Mucosa of descending colon (tissue), 3 donors: ENCODE data around the gene ZNF254. TPM values are rescaled to one million over a fixed set of nuclear protein-coding genes. Genes with fewer than 3 reads are reported as not detected.

ENCODE experiments used
- ATAC-seq: fragments of 200-7000 bp; cut with Tn5 transposase; one replicate; pipeline ENCODE4 v1.9.1; 2020; ENCODE audit warnings: mild to moderate bottlenecking, moderate library complexity
- DNase-seq, 3 donors: peaks; one replicate each; pipeline ENCODE4 v3.0.0-alpha.2; 2020
- H3K36me3 ChIP-seq: fragments of 200-600 bp; one replicate; pipeline ENCODE4 v1.8.0; 2021; ENCODE audit warnings: low read depth, mild to moderate bottlenecking
- H3K4me1 ChIP-seq: fragments of 200-600 bp; one replicate; pipeline ENCODE4 v1.8.0; 2021; ENCODE audit warnings: low read depth, mild to moderate bottlenecking
- H3K4me3 ChIP-seq: fragments of 200-600 bp; one replicate; pipeline ENCODE4 v1.8.0; 2021; ENCODE audit warnings: mild to moderate bottlenecking
- H3K9me3 ChIP-seq: fragments of 200-600 bp; one replicate; pipeline ENCODE4 v1.8.0; 2021; ENCODE audit warnings: mild to moderate bottlenecking
- CTCF ChIP-seq: fragments of 200-600 bp; IDR thresholded peaks from one replicate; pipeline ENCODE4 v1.8.0; 2022; ENCODE audit warnings: antibody characterized with exemption, mild to moderate bottlenecking
- intact Hi-C, 2 donors: fragments of 100-400 bp; cut with DNase I in 1 of 2; cut with micrococcal nuclease in 1 of 2; formaldehyde crosslinking; loops; one replicate each; pipeline versions ENCODE4 v1.11.0 to v1.11.1; 2022; cut with DNase I, micrococcal nuclease
- total RNA-seq, 3 donors: library from RNA; stranded (reverse); fragmentation: NEBNext Ultra II Directional in 2 of 3; extraction: Animal tissue kit (Norgen Biotek cat#: 25700) in 2 of 3; gene quantifications; one replicate each; pipeline versions ENCODE4 v1.2.1 to v1.2.4, GENCODE V29; 2021 to 2023
- donor health status: DM: no; HTN: no; CAD: no; lungs with moderate emphysema.
- donor health status: DM: no; HTN: no; CAD: no.
- donor health status: DM: no; HTN: yes; CAD: no.

Gene ZNF254
- total RNA-seq, 3 donors from 2014 or later = 13.7 to 22.4 (median 17.3) TPM

GRCh38 chr19:24057144-24057543 lies 29.8 kb upstream of the ZNF254 start:
- no peaks in the 10 kb centered on the region for H3K36me3 ChIP-seq

GRCh38 chr19:24059563-24060295 lies 27.3 kb upstream of the ZNF254 start:
- ATAC-seq (no peak), DNase-seq (no peak)
- Histone ChIP-seq H3K4me3 (no peak overlapping the region), H3K36me3 (no peaks in the 10 kb centered on the region), H3K4me1 (no peaks in the 10 kb centered on the region), H3K9me3 (no peaks in the 10 kb centered on the region)
- TF ChIP-seq CTCF = no peak
- intact Hi-C loops = no loop called here

More at GRCh38 chr19:24057144-24057543, 29.8 kb upstream of the ZNF254 start:
- intact Hi-C loops = no loop called here
- no peaks in the 10 kb centered on the region for H3K4me1 ChIP-seq
- ATAC-seq (no peak), DNase-seq (no peak)
- H3K4me3 ChIP-seq = no peak overlapping the region
- no peaks in the 10 kb centered on the region for H3K9me3 ChIP-seq
- no peak for TF ChIP-seq CTCF

GRCh38 chr19:24060687-24061356 lies 26.2 kb upstream of the ZNF254 start:
- TF ChIP-seq CTCF = no peak
- DNase-seq (no peak), ATAC-seq (no peak)
- H3K36me3 ChIP-seq = no peaks in the 10 kb centered on the region
- intact Hi-C loops = no loop called here
- H3K9me3 ChIP-seq = no peaks in the 10 kb centered on the region
- no peak overlapping the region for H3K4me3 ChIP-seq
- no peaks in the 10 kb centered on the region for H3K4me1 ChIP-seq

- ATAC-seq (no peak), DNase-seq (no peak)
- Histone ChIP-seq H3K4me3 (no peak overlapping the region), H3K36me3 (no peaks in the 10 kb centered on the region), H3K4me1 (no peaks in the 10 kb centered on the region), H3K9me3 (no peaks in the 10 kb centered on the region)
- no peak for TF ChIP-seq CTCF
- intact Hi-C loops = no loop called here
These were observed 24.8 kb upstream of the ZNF254 start for GRCh38 chr19:24062190-24062589.

GRCh38 chr19:24063295-24063694 lies 23.7 kb upstream of the ZNF254 start:
- intact Hi-C loops = no loop called here
- Histone ChIP-seq H3K36me3 (no peaks in the 10 kb centered on the region), H3K4me1 (no peaks in the 10 kb centered on the region), H3K9me3 (no peaks in the 10 kb centered on the region), H3K4me3 (no peak overlapping the region)
- DNase-seq = no peak
- ATAC-seq = no peak
- TF ChIP-seq CTCF = no peak
